Stimulated activated CD8-positive, alpha-beta memory T cell treated with anti-CD3 and anti-CD28 coated beads, Interleukin-2, amount 100 ng/mL, for 1 hour (primary cell): Measurements from ENCODE around the gene HOXA13.

Experiments
- DNase-seq, 2 donors: peaks; one replicate each; pipeline ENCODE4 v3.0.0-alpha.2; 2020; ENCODE audit warnings: low read depth in 2 of 2

Gene HOXA13

GRCh38 chr7:27181795-27182275 is 18.1 kb downstream of the HOXA13 start:
- DNase-seq, result no peak

- DNase-seq, result no peak
Observed at GRCh38 chr7:27180431-27181420, 19.2 kb downstream of the HOXA13 start.

- peak in 1 of 2 donors; percentile 36 for DNase-seq
Observed at GRCh38 chr7:27179503-27180430, 20.1 kb downstream of the HOXA13 start.

- DNase-seq, result no peak
Observed at GRCh38 chr7:27179030-27179429, 20.9 kb downstream of the HOXA13 start.

- no peak for DNase-seq
Observed at GRCh38 chr7:27178366-27178765, 21.5 kb downstream of the HOXA13 start.

GRCh38 chr7:27177795-27178320 is 22.0 kb downstream of the HOXA13 start:
- no peak for DNase-seq

GRCh38 chr7:27176962-27177794 is 22.7 kb downstream of the HOXA13 start:
- no peak for DNase-seq

GRCh38 chr7:27176524-27176845 is 23.4 kb downstream of the HOXA13 start:
- DNase-seq, result no peak

- no peak for DNase-seq
Observed at GRCh38 chr7:27175626-27176523, 24.0 kb downstream of the HOXA13 start.

- no peak for DNase-seq
Observed at GRCh38 chr7:27174874-27175625, 24.8 kb downstream of the HOXA13 start.

GRCh38 chr7:27173956-27174873 is 25.7 kb downstream of the HOXA13 start, which contains the start of gene HOXA10:
Gene HOXA10, minus strand, starts transcription at chr7:27174320. Its CDS starts 14 bp downstream, at chr7:27174306.
- no peak for DNase-seq

GRCh38 chr7:27173511-27173955 is 26.4 kb downstream of the HOXA13 start:
- no peak for DNase-seq

- no peak for DNase-seq
Observed at GRCh38 chr7:27172823-27173510, 26.9 kb downstream of the HOXA13 start.

GRCh38 chr7:27172315-27172774 is 27.5 kb downstream of the HOXA13 start:
- no peak for DNase-seq

- no peak for DNase-seq
Observed at GRCh38 chr7:27171637-27172314, 28.1 kb downstream of the HOXA13 start.

GRCh38 chr7:27171325-27171636 is 28.6 kb downstream of the HOXA13 start:
- DNase-seq, result no peak
